Liver (tissue), 9 donors: ENCODE data around the gene NLRP6. TPM values are rescaled to one million over a fixed set of nuclear protein-coding genes. Genes with fewer than 3 reads are reported as not detected.

Experiments used
- DNase-seq: peaks from one replicate; pipeline ENCODE4 v3.0.0-alpha.2; 2017; ENCODE audit warnings: low spot score
- H3K27ac ChIP-seq, 2 donors: one replicate each; pipeline ENCODE4 v1.7.0; 2013; ENCODE audit warnings: inconsistent platforms in 2 of 2, low read length in 2 of 2, control low read depth in 1 of 2, low read depth in 1 of 2, mild to moderate bottlenecking in 1 of 2
- H3K27me3 ChIP-seq, 4 donors: one replicate each; pipeline versions ENCODE4 v1.6.1 to v1.7.0; 2013; ENCODE audit warnings: low read length in 3 of 4, inconsistent platforms in 1 of 4, mild to moderate bottlenecking in 1 of 4, moderate library complexity in 1 of 4; ENCODE audit not compliant: control insufficient read depth in 4 of 4, insufficient read depth in 4 of 4
- H3K36me3 ChIP-seq, 4 donors: one replicate each; pipeline versions ENCODE4 v1.6.1 to v1.7.0; 2013; ENCODE audit warnings: low read length in 3 of 4, mild to moderate bottlenecking in 3 of 4, low read depth in 1 of 4, moderate library complexity in 1 of 4; ENCODE audit not compliant: control insufficient read depth in 4 of 4, insufficient read depth in 3 of 4
- H3K4me1 ChIP-seq, 4 donors: one replicate each; pipeline versions ENCODE4 v1.6.1 to v1.7.0; 2013; ENCODE audit warnings: low read length in 3 of 4, mild to moderate bottlenecking in 3 of 4, moderate library complexity in 1 of 4; ENCODE audit not compliant: control insufficient read depth in 4 of 4, insufficient read depth in 4 of 4
- H3K4me3 ChIP-seq, 3 donors: one replicate each; pipeline versions ENCODE4 v1.6.1 to v1.7.0; 2013; ENCODE audit warnings: low read length in 3 of 3, control low read depth in 1 of 3, low read depth in 1 of 3, mild to moderate bottlenecking in 1 of 3
- H3K9ac ChIP-seq, 2 donors: one replicate each; pipeline ENCODE4 v1.7.0; 2013; ENCODE audit warnings: low read length in 2 of 2, mild to moderate bottlenecking in 2 of 2, moderate library complexity in 2 of 2, control low read depth in 1 of 2, low read depth in 1 of 2
- H3K9me3 ChIP-seq, 4 donors: one replicate each; pipeline versions ENCODE4 v1.6.1 to v1.7.0; 2013; ENCODE audit warnings: low read length in 3 of 4; ENCODE audit not compliant: control insufficient read depth in 4 of 4
- EGR1 ChIP-seq, 2 donors: IDR thresholded peaks; 2 replicates each; pipeline ENCODE4 v1.6.1; 2016 to 2018; ENCODE audit warnings: antibody characterized with exemption in 2 of 2, low read depth in 2 of 2
- FOXA1 ChIP-seq: IDR thresholded peaks from 2 replicates; pipeline ENCODE4 v1.6.1; 2016; ENCODE audit warnings: antibody characterized with exemption
- FOXA2 ChIP-seq: IDR thresholded peaks from 2 replicates; pipeline ENCODE4 v1.6.1; 2016; ENCODE audit warnings: antibody characterized with exemption
- GABPA ChIP-seq, 2 donors: IDR thresholded peaks in 1 of 2; conservative IDR thresholded peaks in 1 of 2; 2 replicates each; pipeline ENCODE4 v1.6.1; 2016; ENCODE audit warnings: antibody characterized with exemption in 2 of 2, mild to moderate bottlenecking in 1 of 2, moderate library complexity in 1 of 2
- HNF4A ChIP-seq, 2 donors: conservative IDR thresholded peaks; 2 replicates each; pipeline ENCODE4 v1.6.1; 2016; ENCODE audit warnings: antibody characterized with exemption in 2 of 2, mild to moderate bottlenecking in 2 of 2
- HNF4G ChIP-seq: IDR thresholded peaks from 2 replicates; pipeline ENCODE4 v1.6.1; 2016; ENCODE audit warnings: antibody characterized with exemption
- JUND ChIP-seq, 2 donors: IDR thresholded peaks; 2 replicates each; pipeline ENCODE4 v1.6.1; 2016; ENCODE audit warnings: antibody characterized with exemption in 2 of 2
- NR2F2 ChIP-seq: IDR thresholded peaks from 2 replicates; pipeline ENCODE4 v1.6.1; 2016; ENCODE audit warnings: antibody characterized with exemption
- RAD21 ChIP-seq, 2 donors: IDR thresholded peaks; 2 replicates each; pipeline ENCODE4 v1.6.1; 2016; ENCODE audit warnings: antibody characterized with exemption in 2 of 2, mild to moderate bottlenecking in 2 of 2
- RXRA ChIP-seq, 2 donors: IDR thresholded peaks; 2 replicates each; pipeline ENCODE4 v1.6.1; 2017 to 2018; ENCODE audit warnings: antibody characterized with exemption in 2 of 2, mild to moderate bottlenecking in 1 of 2
- SP1 ChIP-seq: IDR thresholded peaks from 2 replicates; pipeline ENCODE4 v1.6.1; 2018; ENCODE audit warnings: antibody characterized with exemption, mild to moderate bottlenecking
- TAF1 ChIP-seq: conservative IDR thresholded peaks from 2 replicates; pipeline ENCODE4 v1.6.1; 2016; ENCODE audit warnings: antibody characterized with exemption, mild to moderate bottlenecking
- YY1 ChIP-seq: IDR thresholded peaks from 2 replicates; pipeline ENCODE4 v1.6.1; 2016; ENCODE audit warnings: antibody characterized with exemption, mild to moderate bottlenecking
- WGBS: extraction: QIAGEN DNeasy Blood & Tissue Kit; methylation state at CpG from one replicate; pipeline ENCODE4 v1.1.7; 2013; 5-methylcytosine and 5-hydroxymethylcytosine counted together
- polyA plus RNA-seq, 2 donors: library from polyadenylated mRNA; stranded (reverse) in 1 of 2; unstranded in 1 of 2; fragments of 200-250 nt in 1 of 2; fragments of >200 nt in 1 of 2; fragmentation: Nextera tagmentation in 1 of 2; extraction: Ambion mirVana in 1 of 2; gene quantifications; one replicate each; pipeline versions ENCODE4 v1.2.1 to v1.2.3, GENCODE V29; 2013 to 2015
- total RNA-seq, 2 donors: library from RNA; depleted of rRNA; stranded (reverse); fragments of >200 nt; gene quantifications; one replicate each; pipeline ENCODE4 v1.2.3, GENCODE V29; 2014
- TF ChIP-seq, protein P1 (sequence below): IDR thresholded peaks from 2 replicates; pipeline ENCODE4 v1.6.1; 2016; ENCODE audit warnings: antibody characterized with exemption
- TF ChIP-seq, protein P2 (sequence below): fragments of 150-350 bp; IDR thresholded peaks from 2 replicates; pipeline ENCODE4 v1.5.1; 2017; ENCODE audit warnings: improper control_type of control experiment, low read depth, low read length; ENCODE audit not compliant: missing input control
- TF ChIP-seq, protein P3 (sequence below): IDR thresholded peaks from 2 replicates; pipeline ENCODE4 v1.6.1; 2016; ENCODE audit warnings: antibody characterized with exemption
- TF ChIP-seq, protein P4 (sequence below): IDR thresholded peaks from 2 replicates; pipeline ENCODE4 v1.6.1; 2016; ENCODE audit warnings: antibody characterized with exemption
- donor health status: healthy.
- donor health status: healthy.
- donor health status: healthy.
- donor health status: healthy.
- donor health status: healthy.

The NLRP6 gene
- total and polyA plus RNA-seq, 4 donors: 0.05 to 5.7 (median 0.97) TPM

DNA sequence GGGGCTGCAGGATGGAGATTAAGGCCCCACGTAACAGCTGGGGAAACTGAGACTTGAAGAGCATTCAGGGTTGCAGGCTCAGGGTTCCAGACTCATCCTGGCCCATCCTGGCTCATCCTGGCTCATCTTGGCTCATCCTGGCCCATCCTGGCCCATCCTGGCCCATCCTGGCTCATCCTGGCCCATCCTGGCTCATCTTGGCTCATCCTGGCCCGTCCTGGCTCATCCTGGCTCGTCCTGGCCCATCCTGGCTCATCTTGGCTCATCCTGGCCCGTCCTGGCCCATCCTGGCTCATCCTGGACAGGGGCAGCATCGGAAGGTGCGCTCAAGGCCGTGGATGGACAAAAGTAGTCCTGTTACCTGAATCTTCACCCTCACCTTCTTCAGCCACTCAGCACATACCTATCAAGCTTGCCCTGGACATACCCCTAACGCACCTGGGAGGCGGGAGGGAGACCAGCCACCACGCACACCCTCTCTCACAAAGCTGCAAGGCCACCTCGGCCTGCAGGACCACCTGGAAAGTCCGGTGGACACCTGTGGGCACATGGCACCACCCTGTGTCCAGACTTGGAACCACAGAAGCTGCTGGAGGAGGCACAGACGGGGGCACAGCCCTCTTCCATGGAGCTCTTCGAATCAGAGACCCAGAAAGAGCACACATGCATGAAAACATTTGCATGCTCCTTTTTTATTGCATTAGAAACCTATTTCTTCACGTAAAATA lies 20.3 kb upstream of the NLRP6 start:
- Histone ChIP-seq H3K9me3 (no peaks in the 10 kb centered on the region), H3K4me1 (no peaks in the 10 kb centered on the region), H3K27me3 (no peaks in the 10 kb centered on the region), H3K4me3 (no peak overlapping the region), H3K36me3 (peaks cover 0 to 8% (median 1%) of the 10 kb centered on the region in 4 donors), H3K9ac (no peak overlapping the region), H3K27ac (no peak overlapping the region)
- DNase-seq: no peak
- 73% methylated on average over 15 of the region's 15 CpGs for whole genome bisulfite sequencing
- TF ChIP-seq EGR1 (IDR thresholded peaks at IDR 0.05; ENCODE audit: low read depth in 2 of 2): no peak
- TF ChIP-seq, protein P1, sequence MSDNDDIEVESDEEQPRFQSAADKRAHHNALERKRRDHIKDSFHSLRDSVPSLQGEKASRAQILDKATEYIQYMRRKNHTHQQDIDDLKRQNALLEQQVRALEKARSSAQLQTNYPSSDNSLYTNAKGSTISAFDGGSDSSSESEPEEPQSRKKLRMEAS: no peak
- TF ChIP-seq, protein P2, sequence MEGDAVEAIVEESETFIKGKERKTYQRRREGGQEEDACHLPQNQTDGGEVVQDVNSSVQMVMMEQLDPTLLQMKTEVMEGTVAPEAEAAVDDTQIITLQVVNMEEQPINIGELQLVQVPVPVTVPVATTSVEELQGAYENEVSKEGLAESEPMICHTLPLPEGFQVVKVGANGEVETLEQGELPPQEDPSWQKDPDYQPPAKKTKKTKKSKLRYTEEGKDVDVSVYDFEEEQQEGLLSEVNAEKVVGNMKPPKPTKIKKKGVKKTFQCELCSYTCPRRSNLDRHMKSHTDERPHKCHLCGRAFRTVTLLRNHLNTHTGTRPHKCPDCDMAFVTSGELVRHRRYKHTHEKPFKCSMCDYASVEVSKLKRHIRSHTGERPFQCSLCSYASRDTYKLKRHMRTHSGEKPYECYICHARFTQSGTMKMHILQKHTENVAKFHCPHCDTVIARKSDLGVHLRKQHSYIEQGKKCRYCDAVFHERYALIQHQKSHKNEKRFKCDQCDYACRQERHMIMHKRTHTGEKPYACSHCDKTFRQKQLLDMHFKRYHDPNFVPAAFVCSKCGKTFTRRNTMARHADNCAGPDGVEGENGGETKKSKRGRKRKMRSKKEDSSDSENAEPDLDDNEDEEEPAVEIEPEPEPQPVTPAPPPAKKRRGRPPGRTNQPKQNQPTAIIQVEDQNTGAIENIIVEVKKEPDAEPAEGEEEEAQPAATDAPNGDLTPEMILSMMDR: peak; percentile 17
- peak; percentile 19 to 45 for TF ChIP-seq RAD21 (IDR thresholded peaks at IDR 0.05)
- TF ChIP-seq HNF4G: no peak

DNA sequence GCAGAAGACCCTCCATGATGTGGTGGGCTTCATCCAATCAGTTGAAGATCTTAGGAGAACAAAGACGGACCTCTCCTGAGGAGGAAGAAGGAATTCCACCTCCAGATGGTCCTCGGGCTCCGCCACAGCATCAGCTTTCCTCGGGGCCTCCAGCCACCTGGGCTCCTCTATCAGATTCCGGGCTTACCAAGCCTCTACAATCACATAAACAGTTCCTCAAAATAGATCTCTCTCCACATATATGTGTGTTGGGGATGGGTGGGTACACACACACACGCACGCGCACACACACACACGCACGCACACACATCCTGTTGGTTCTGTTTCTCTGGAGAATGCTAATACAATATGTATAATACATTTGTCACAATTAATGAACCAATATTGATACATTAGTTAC lies 18.8 kb upstream of the NLRP6 start:
- Histone ChIP-seq H3K9me3 (no peaks in the 10 kb centered on the region), H3K4me3 (no peak overlapping the region), H3K27ac (no peak overlapping the region), H3K4me1 (no peaks in the 10 kb centered on the region), H3K36me3 (no peaks in the 10 kb centered on the region), H3K9ac (no peak overlapping the region), H3K27me3 (no peaks in the 10 kb centered on the region)
- WGBS: 80% methylated on average over 10 of the region's 10 CpGs
- no peak for DNase-seq
- TF ChIP-seq HNF4A (conservative IDR thresholded peaks at IDR 0.05) (no peak), NR2F2 (no peak), YY1 (no peak), SP1 (no peak), JUND (IDR thresholded peaks at IDR 0.05) (no peak), GABPA (IDR thresholded peaks at IDR 0.05 in 1 of 2, conservative IDR thresholded peaks at IDR 0.05 in 1 of 2) (no peak)
- TF ChIP-seq, protein P3, sequence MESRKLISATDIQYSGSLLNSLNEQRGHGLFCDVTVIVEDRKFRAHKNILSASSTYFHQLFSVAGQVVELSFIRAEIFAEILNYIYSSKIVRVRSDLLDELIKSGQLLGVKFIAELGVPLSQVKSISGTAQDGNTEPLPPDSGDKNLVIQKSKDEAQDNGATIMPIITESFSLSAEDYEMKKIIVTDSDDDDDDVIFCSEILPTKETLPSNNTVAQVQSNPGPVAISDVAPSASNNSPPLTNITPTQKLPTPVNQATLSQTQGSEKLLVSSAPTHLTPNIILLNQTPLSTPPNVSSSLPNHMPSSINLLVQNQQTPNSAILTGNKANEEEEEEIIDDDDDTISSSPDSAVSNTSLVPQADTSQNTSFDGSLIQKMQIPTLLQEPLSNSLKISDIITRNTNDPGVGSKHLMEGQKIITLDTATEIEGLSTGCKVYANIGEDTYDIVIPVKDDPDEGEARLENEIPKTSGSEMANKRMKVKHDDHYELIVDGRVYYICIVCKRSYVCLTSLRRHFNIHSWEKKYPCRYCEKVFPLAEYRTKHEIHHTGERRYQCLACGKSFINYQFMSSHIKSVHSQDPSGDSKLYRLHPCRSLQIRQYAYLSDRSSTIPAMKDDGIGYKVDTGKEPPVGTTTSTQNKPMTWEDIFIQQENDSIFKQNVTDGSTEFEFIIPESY: no peak

DNA sequence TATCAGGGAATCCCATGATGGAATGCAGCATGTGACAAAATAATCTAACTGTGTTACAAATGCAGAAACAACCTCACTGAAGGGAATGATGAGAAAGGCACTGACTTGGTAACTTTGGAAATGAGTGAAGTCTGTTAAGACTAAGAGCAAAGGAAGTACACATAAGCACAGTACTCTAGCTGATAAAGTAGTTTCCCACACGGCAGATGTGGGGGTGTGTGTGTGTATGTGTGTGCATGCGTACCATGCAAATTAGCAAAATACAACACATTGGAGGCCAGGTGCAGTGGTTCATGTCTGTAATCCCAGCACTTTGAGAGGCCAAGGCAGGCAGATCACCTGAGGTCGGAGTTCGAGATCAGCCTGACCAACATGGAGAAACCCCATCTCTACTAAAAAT lies 16.6 kb upstream of the NLRP6 start:
- 91% methylated on average over 4 of the region's 4 CpGs for WGBS
- H3K27me3 ChIP-seq: no peaks in the 10 kb centered on the region
- H3K36me3 ChIP-seq: no peaks in the 10 kb centered on the region
- no peaks in the 10 kb centered on the region for H3K4me1 ChIP-seq
- H3K27ac ChIP-seq: no peak overlapping the region
- no peak for DNase-seq
- no peak overlapping the region for H3K4me3 ChIP-seq
- peaks cover 0 to 1% (median 0%) of the 10 kb centered on the region in 4 donors for H3K9me3 ChIP-seq
- no peak overlapping the region for H3K9ac ChIP-seq
- TF ChIP-seq JUND (IDR thresholded peaks at IDR 0.05) (no peak), SP1 (no peak), FOXA2 (no peak), FOXA1 (no peak), HNF4A (conservative IDR thresholded peaks at IDR 0.05) (no peak), TAF1 (no peak), RAD21 (IDR thresholded peaks at IDR 0.05) (no peak), GABPA (IDR thresholded peaks at IDR 0.05 in 1 of 2, conservative IDR thresholded peaks at IDR 0.05 in 1 of 2) (no peak), NR2F2 (no peak), RXRA (IDR thresholded peaks at IDR 0.05) (no peak), HNF4G (no peak), YY1 (no peak), EGR1 (IDR thresholded peaks at IDR 0.05; ENCODE audit: low read depth in 2 of 2) (no peak)
- TF ChIP-seq, protein P3: no peak
- TF ChIP-seq, protein P1: no peak
- TF ChIP-seq, protein P2: no peak
- TF ChIP-seq, protein P4, sequence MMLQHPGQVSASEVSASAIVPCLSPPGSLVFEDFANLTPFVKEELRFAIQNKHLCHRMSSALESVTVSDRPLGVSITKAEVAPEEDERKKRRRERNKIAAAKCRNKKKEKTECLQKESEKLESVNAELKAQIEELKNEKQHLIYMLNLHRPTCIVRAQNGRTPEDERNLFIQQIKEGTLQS: no peak
